Posterior vena cava (tissue), 2 donors: ENCODE measurements around the gene SPDEF. TPM values are rescaled to one million over a fixed set of nuclear protein-coding genes. Genes with fewer than 3 reads are reported as not detected.

Experiments used
- DNase-seq: peaks from one replicate; pipeline ENCODE4 v3.0.0-alpha.2; 2020; ENCODE audit warnings: low spot score
- intact Hi-C, 2 donors: fragments of 100-400 bp; cut with DNase I; formaldehyde crosslinking; loops; one replicate each; pipeline versions ENCODE4 v1.14.1 to v1.14.2; 2022 to 2023
- long read RNA-seq, 2 donors: library from polyadenylated mRNA; unstranded; transcript quantifications; one replicate each; pipeline ENCODE4 v2.0.0, GENCODE V29; 2020 to 2021
- total RNA-seq, 2 donors: library from RNA; stranded (reverse); fragmentation: NEBNext Ultra II Directional; extraction: Animal tissue kit (Norgen Biotek cat#: 25700); gene quantifications; one replicate each; pipeline ENCODE4 v1.2.1, GENCODE V29; 2021
- donor health status: DM: yes; HTN: yes; CAD: no.
- donor health status: DM: yes; HTN: yes; CAD: no.

Gene SPDEF
- total RNA-seq: not detected
- long read RNA-seq, donor 1: 0 reads
- long read RNA-seq, donor 2: 0 reads

DNA sequence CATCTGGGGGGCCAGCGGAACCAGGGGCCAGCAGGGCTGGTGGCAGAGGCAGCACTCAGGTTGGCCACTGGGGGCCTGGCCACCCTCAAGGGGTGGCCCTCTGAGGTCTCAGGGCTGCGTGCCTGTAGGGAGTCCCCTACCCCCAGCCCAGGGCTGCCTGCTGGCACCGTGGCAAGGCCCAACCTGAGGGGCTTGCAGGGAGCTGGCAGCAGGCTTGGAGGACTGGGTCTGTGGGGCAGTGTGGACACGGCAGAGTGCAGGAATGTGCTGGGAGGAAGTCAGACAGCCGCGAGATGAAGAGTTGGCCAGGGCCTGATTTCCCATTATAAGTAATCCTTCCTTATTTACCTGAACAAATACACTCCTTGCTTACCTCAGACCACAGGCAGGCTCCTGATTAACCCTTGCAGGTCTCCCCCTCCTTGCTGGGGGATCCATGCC lies at the start of gene SPDEF:
Gene SPDEF (minus strand): TSS at position 299 of the 441 bp plus-strand sequence. CDS start 11,874 bp downstream, outside the sequence.
- intact Hi-C loops: loop anchor here in 1 of 2 donors (5.0 kb wide), 1 partner anchor 826 kb away; no protein-coding TSS in a partner anchor
- DNase-seq: no peak

DNA sequence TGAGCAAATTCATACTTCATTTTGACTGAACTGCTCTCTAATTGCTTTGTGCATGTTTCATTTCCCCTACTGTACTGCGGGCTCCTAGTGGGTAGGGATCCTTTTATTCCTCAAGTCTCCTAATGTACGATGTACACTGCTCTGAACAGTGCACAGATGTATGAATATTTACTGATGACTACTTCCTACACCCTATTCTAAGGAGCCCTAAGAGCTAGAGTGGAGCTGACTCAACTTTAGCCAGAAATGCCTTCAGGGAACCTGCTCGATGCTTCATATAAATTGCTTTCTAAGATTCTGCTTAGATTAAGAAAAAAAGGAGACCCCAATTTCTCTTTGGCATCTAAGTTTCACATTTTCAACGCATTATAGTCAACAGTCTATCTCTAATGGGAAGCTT lies 47.6 kb upstream of the SPDEF start:
- no peak for DNase-seq
- intact Hi-C loops: loop anchor here in 1 of 2 donors (10.0 kb wide), 2 partner anchors 409 to 439 kb away; no protein-coding TSS in a partner anchor

DNA sequence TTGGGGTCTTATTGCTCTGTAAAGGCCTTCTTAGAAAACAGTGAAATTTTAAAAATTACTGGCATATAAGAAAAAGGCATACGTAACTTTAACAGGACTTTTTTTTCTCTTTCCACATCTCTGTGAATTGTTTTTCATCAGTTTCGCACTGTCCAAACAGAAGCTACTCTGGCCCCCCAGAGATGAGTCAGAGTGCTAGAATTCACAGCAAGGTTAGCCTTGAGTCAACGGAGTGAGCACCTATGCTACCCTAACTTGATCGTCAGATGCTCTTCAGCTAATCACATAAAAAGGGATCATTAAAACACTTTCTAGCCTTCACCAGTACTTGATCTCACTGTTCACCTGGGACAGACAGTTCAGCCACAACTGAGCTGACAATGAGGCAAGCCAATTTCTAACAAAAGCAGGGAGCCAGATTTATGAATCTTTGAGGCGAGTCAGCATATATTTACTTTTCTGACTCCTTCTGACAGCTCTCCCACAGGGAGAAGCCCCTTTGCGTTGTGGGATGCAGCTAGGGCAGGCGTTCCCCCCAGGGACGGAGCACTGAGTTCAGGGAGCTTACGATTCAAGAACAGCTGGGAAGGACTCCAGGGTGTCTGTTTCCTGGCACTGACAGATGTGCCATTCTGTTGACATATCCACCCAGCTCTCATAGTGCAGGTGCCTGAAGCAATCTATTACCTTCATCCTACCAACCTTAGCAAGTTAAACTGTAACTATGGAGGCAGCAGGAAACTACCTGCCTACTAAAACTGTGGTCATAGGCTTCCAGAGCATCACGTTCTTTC lies 46.4 kb upstream of the SPDEF start:
- DNase-seq: no peak
- intact Hi-C loops: loop anchor here in 1 of 2 donors (10.0 kb wide), 2 partner anchors 408 to 438 kb away; no protein-coding TSS in a partner anchor

DNA sequence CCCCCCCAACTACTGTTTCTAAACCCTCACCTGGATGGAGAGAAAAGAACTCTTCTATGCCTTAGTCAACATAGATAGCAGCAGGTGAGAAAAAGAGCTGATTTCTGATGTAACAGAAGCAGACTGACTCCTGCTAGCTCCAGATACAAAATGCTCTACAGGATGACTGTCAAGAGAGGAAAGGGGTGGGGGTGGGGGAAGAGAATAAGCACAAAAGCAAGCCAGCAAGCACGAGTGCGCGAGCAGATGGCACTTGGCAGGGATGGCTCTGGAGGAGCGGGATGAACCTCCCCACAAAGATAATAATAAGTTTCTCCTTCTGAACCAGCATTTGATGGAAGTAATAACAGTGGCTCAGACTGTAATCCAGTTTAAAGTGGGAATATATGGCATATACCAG lies 45.6 kb upstream of the SPDEF start:
- no peak for DNase-seq
- intact Hi-C loops: loop anchor here in 1 of 2 donors (10.0 kb wide), 2 partner anchors 407 to 437 kb away; no protein-coding TSS in a partner anchor

DNA sequence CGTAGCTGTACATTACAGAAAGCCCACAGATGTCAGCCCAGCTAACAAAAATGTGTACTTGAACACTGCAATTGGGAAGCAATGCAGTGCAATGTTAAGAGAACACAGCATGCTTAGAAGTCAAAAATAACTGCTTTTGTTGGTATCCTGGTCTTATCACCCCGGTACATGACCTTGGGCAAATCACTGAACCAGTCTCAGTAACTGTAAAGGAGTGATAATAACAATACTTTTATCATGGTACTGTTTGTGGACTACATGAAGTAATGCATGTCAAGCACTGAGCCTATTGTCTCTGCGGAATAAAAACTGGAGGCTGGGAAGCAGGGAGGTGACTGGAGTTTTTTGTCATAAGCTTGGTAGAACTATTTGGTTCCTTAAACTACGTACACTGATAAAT lies 44.7 kb upstream of the SPDEF start:
- intact Hi-C loops: loop anchor here in 1 of 2 donors (10.0 kb wide), 2 partner anchors 406 to 436 kb away; no protein-coding TSS in a partner anchor
- DNase-seq: no peak

DNA sequence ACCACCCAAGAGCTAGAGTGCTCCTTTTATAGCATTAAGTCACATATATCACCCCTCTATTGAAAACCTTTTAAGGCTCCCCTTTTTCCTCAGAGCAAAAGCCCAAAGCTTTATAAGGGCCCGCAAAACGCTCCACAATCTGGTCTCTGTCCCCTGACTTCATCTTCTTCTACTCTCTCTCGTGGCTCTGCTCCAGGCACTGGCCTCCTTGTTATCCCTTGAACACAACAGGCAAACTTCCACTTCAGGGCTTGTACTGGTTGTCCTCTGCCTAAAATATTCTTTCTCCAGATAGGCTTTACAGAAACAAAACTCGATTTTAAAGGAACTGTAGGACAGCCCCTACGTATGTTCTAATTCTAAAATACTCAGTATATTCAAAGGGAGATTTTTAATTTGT lies 44.0 kb upstream of the SPDEF start:
- intact Hi-C loops: loop anchor here in 1 of 2 donors (10.0 kb wide), 2 partner anchors 405 to 435 kb away; no protein-coding TSS in a partner anchor
- no peak for DNase-seq

DNA sequence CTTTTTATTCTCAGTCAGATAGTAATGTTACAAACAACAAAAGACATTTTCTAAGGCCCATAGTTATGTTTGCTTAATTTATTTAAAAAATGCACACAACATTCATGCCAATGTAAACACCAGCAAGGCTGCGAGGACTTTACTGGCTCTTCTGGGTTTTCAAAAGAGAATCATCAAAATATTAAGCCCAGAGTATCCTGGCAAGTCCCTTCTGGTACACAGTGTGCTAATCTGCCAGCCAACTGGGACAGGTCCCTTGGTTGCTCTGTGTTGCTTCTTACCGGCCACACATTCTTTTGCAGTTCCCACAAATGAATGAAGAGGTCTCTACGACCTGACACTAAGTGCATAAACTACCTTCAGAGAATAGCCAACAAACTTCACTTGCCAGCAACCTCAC lies 42.6 kb upstream of the SPDEF start:
- intact Hi-C loops: no loop called here
- DNase-seq: no peak

DNA sequence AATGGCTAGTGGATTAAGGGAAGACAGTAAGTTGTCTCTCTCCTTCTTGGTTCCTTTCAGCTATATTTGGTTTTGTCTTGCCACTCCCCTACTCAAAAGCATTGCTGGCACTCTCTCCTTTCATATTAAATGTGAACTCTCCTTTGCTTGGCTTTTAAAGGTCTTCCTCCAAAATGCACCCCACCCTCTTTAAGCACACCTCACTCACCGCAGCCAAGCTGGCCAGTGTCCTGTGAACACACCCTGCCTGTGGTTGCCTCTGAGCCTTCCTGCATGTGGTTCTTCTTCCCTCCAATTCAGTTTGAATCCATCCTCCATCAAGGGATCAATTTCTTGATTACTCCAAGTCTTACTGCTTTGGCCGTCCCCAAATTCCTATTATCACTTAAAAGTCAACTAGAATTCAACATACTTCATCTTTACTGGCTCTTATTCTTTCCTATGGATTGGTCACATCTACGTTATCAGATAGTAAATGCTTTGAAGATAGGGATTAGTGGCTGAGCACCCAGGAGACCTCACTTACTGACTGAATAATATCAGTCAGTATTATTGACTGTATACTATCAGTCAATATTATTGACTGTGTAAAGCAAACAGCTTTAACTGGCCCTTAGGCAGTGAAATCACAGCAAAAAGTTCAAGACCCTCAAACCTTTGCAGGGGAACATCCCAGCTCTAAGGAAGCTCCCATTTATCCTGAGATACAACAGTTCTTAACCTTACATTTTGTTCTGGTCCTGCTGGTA lies 41.6 kb upstream of the SPDEF start:
- no peak for DNase-seq
- intact Hi-C loops: no loop called here

DNA sequence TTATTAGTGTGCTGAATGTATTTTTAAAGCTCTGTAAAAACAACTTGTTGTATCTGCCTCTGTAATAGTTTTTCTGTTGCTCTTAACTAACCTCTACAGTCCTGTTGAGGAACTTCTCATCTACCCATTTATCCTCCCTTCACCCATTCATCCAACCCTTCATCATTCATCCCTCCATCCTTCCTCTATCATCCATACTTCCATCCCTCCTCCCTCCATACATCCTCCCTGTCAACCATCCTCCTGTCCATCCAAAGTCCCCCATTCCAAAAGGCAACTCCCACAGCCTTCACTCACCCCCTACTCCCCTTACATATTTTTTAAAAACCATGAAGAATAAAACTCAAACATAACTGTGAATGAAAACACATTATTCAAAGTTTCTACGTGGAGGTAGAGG lies 40.7 kb upstream of the SPDEF start:
- intact Hi-C loops: no loop called here
- DNase-seq: no peak

DNA sequence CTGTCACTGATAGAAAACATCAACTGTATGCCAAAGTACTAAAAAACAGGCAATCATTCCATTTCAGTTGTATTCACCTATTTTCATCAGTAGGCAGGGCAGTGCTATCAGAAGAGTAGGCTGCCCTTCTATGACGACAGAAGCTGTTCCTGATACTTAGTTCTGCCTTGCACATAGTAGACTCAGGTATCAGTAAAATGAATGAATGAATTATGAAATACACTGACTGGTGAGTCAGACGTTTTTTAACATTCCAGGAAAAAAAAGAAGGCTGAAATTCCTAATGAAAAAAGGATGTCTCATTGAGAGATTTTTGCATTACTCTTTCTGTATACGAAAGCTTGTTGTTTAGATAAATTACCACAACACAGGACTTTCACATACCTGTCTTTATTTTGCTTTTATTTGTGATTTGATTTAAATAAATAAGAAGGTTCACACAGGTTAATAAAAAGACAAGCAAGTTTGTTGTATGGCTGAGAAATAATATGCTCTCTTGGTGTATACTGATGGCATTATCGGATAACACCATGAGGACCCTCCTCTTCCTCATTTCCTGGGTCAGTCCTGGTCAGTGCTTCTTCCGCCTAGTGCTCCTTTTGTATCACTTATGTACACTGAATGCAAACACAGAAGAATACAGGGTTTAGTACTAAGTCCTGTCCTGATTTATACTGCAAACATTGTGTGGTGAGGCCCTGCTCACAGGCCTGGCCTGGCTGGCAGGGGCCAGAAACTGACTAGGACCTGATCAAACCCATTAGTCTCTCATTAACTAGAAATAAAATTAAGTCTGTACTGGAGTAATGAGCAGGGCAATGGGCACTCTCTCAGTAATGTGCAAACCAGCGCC lies 39.4 kb upstream of the SPDEF start:
- intact Hi-C loops: no loop called here
- DNase-seq: no peak

DNA sequence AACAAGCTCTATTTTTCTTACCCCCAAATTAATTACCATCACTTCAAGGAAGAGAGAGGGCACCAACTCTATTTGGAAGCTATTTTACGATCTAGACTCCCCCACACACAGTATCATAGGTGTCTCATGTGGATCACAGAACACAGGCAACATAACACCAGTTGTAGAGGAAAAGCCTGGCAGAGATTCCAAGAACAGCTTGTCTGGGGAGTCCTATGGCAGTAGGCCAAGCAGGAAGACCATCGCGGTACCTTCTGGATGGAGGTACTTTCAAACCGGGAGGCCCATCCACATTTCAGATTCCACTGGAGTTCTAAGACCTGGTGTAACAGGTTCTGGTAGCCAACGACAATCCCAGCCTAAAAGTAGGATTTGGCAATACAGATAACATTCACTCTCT lies 37.6 kb upstream of the SPDEF start:
- DNase-seq: no peak
- intact Hi-C loops: no loop called here

DNA sequence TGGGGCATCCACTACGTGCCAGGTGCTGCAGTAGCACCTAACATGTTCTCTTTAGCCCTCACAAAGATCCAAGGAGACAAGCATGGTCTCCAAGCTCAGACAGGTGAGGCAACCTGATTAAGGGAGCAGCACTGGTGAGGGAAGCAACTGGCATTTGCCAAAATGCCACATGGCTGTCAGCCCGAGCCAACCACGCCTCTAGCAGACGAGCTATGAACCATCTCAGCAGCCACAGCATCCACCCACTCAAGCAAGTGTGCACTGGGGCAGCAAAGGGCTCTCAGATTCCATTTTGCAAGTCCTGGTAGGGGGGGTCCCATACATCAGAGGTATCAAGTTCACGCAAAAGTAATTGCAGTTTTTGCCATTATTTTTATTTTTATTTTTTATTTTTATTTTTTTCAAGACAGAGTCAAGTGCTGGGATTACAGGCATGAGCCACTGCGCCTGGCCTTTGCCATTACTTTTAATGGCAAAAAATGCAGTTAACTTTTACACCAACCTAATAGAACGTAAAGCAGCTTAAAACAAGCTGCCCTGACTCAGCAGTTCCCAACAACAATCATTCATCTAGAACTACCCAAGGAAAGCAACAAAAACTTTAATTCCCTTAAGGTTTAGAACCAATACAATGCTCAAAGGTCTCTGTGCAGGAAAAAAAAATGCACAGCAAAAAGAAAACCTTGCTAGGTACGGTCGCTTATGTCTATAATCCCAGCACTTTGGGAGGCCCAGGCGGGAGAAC lies 36.3 kb upstream of the SPDEF start:
- DNase-seq: no peak
- intact Hi-C loops: no loop called here

DNA sequence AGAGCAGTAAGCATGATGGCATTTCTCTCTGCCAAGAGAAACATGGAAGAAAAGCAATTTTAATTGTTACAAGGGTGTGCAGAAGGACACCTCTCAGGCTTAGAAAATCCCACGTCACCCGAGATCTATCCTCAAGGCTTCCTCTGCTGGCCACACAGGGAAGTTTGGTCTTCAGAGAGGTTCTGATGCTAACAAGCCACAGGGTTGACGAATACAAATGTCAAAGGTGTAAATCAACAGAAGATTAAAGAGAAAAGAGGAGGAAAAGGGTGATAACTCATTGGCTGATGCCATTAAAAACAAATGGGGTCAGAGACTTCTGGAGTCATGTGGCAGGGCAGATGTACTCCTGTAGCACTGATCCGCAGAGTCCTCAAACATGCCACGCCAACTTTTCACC lies 33.6 kb upstream of the SPDEF start:
- peak; percentile 22 for DNase-seq
- intact Hi-C loops: no loop called here

DNA sequence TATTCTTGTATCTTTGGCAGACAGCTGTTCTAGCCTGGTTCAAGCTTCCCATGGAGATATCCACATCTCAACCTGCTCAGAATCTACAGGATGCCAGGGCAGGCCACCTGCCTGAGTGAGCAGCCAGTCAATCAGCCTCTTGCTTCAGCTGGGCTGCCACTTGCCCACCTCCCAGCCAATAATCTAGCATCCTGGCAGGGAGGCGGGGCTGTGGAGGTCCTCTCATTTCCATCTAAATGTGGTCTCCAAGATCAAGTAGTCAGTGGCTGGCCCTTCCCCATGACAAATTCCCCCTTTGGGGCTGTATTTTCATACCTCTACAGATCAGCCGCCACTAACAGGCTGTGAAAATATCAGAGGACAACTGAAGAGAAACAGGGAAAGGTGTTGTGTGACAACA lies 33.0 kb upstream of the SPDEF start:
- intact Hi-C loops: no loop called here
- peak; percentile 30 for DNase-seq

DNA sequence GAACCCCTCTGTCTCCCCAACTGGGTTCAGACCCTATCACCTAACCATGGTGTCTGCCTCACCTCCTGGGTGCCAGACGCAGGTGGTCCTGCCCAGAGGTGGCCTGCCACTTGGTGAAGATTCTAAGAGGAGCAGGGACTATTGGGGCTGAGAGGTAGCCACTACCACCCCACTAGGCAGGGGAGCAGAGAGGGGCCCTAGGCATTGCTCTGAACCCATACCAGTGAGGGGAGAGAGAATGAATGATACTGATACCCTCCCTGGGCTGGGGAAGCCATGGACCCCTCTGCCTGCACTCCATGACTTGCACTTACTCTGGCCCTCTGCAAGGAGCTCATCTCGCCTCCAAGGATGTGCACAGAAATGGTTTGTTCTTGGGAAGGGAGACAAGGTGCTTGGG lies 31.7 kb upstream of the SPDEF start:
- peak; percentile 29 for DNase-seq
- intact Hi-C loops: no loop called here

DNA sequence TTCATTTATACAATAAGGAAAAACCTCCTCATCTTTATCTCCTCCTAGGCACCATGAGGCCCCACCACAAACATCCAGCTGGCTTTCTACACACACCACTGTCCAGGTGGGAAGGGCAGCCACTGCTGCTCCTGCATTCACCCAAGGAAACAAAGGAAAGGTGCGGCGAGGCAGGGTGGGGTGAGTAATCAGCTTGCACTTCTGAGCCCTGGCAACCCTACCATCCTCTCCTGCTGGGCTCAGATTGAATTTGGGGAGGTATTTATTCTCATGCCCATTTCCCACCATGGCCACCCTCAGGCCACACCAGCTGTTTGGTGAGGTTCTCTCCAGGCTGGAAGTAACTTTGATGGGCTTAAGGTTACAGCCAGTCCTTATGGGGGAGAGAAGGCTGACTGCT lies 31.2 kb upstream of the SPDEF start:
- intact Hi-C loops: no loop called here
- peak; percentile 46 for DNase-seq

DNA sequence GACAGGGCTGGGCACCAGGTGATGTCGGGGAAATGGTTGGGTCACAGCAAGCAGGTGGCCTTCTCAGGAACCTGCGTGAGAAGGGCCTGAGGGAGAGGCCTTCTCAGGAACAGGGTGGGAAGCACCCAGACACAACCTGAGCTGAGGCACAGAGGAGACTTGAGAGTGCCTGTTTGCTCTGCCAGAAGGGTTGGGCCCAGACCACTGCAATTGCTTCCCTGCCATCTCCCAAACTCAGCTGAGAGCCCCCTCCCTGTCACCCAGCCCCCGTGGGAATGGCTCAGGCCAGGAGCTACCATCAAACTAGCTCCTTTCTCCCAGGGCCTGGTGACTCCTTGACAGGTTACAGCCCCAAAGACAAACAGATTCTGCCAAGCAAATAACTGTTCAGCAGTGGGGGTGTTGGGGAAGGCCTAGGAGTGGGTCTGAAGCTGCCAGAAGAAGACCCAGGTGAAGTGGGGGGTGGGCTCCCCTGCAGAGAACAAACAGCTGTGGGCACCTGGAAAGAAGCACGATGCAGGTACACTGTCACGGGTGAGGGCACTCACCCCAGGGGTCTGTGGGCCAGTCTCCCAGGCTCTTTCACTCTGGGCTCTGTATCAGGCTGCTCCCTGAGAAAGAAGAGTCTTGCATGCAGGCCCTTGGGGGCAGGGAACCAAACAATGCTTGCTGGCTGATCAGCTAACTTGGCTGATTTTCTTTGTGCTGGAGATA lies 30.4 kb upstream of the SPDEF start:
- intact Hi-C loops: no loop called here
- peak; percentile 62 for DNase-seq

DNA sequence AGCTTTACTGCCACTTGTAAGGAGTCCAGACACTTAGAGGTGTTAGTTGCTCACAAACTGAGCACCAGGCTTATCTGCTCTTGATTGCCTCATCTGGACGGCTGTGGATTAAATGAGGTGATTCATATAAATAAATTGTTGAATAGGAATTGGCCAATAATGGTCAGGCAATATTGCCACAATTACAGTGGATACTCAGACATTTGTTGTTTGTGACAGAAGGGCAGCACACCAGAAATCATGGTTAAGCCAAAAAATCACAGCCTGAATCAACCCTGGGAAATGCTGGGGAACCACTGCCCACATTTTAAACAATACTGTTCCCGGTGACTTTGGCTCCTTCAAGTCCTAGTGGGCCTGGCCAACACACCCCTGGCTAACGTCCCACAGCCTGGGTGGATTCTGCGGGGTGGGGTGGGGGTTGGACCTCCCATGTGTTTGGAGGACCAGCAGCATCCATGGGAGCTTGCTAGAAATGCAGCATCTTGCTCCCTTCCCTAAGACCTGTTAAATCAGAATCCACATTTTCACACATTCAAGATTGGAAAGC lies 29.5 kb upstream of the SPDEF start:
- intact Hi-C loops: no loop called here
- DNase-seq: peak; percentile 65
